Tibial nerve (tissue), 4 donors: ENCODE data around the gene KLRD1.

ENCODE experiments used
- EP300 ChIP-seq, 2 donors: sonication (generic); formaldehyde crosslinking; IDR thresholded peaks; one replicate each; pipeline ENCODE4 v1.6.1; 2017; ENCODE audit warnings: antibody characterized with exemption in 2 of 2, mild to moderate bottlenecking in 1 of 2
- POLR2A ChIP-seq, 2 donors: fragments of 450-650 bp; IDR thresholded peaks; one replicate each; pipeline ENCODE4 v1.6.1; 2017; ENCODE audit warnings: antibody characterized with exemption in 2 of 2, mild to moderate bottlenecking in 2 of 2, moderate library complexity in 2 of 2
- TF ChIP-seq, protein P1 (sequence below), 5 experiments: fragments of 200-600 bp in 3 of 5; fragments of 450-650 bp in 2 of 5; sonication (generic) in 3 of 5; IDR thresholded peaks; one replicate each; pipeline ENCODE4 v1.5.1; 2016 to 2019; ENCODE audit warnings: antibody characterized with exemption in 5 of 5, mild to moderate bottlenecking in 3 of 5, moderate library complexity in 2 of 5

GRCh38 chr12:10307630-10308029, at the start of gene KLRD1:
- TF ChIP-seq, protein P1, sequence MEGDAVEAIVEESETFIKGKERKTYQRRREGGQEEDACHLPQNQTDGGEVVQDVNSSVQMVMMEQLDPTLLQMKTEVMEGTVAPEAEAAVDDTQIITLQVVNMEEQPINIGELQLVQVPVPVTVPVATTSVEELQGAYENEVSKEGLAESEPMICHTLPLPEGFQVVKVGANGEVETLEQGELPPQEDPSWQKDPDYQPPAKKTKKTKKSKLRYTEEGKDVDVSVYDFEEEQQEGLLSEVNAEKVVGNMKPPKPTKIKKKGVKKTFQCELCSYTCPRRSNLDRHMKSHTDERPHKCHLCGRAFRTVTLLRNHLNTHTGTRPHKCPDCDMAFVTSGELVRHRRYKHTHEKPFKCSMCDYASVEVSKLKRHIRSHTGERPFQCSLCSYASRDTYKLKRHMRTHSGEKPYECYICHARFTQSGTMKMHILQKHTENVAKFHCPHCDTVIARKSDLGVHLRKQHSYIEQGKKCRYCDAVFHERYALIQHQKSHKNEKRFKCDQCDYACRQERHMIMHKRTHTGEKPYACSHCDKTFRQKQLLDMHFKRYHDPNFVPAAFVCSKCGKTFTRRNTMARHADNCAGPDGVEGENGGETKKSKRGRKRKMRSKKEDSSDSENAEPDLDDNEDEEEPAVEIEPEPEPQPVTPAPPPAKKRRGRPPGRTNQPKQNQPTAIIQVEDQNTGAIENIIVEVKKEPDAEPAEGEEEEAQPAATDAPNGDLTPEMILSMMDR (IDR thresholded peaks at IDR 0.05), result no peak
- TF ChIP-seq POLR2A (IDR thresholded peaks at IDR 0.05) (no peak), EP300 (IDR thresholded peaks at IDR 0.05) (no peak)
